Breast epithelium (tissue), 4 donors: ENCODE measurements around the gene LGALS7. TPM values are rescaled to one million over a fixed set of nuclear protein-coding genes. Genes with fewer than 3 reads are reported as not detected.
"Not testable (repeated sequence)": the region's sequence is repeated elsewhere in the genome, so short reads cannot be mapped to it uniquely, and the experiment has no call there.

Experiments
- DNase-seq, 2 donors: peaks; one replicate each; pipeline ENCODE4 v3.0.0-alpha.2; 2019; ENCODE audit warnings: low spot score in 2 of 2
- H3K27ac ChIP-seq, 2 donors: fragments of 200-600 bp; sonication (generic) in 1 of 2; one replicate each; pipeline ENCODE4 v1.5.1; 2016 to 2019; ENCODE audit warnings: mild to moderate bottlenecking in 1 of 2
- H3K27me3 ChIP-seq, 2 donors: fragments of 200-600 bp; sonication (generic) in 1 of 2; one replicate each; pipeline versions ENCODE4 v1.5.1 to v1.6.0; 2017 to 2019; ENCODE audit warnings: control low read depth in 1 of 2, mild to moderate bottlenecking in 1 of 2
- H3K36me3 ChIP-seq: fragments of 200-600 bp; one replicate; pipeline ENCODE4 v1.5.1; 2019
- H3K4me1 ChIP-seq, 2 donors: fragments of 200-600 bp; sonication (generic); one replicate each; pipeline ENCODE4 v1.5.1; 2016 to 2019; ENCODE audit warnings: control low read depth in 1 of 2
- H3K4me3 ChIP-seq, 3 donors: fragments of 200-600 bp; sonication (generic); 1 replicate in 2 of 3; 2 replicates in 1 of 3; pipeline ENCODE4 v1.5.1; 2016 to 2019; ENCODE audit warnings: mild to moderate bottlenecking in 3 of 3, moderate library complexity in 2 of 3
- H3K9me3 ChIP-seq, 2 donors: fragments of 200-600 bp; sonication (generic) in 1 of 2; one replicate each; pipeline ENCODE4 v1.5.1; 2016 to 2019; ENCODE audit warnings: control low read depth in 1 of 2
- CTCF ChIP-seq, 3 donors: fragments of 450-650 bp; IDR thresholded peaks; one replicate each; pipeline ENCODE4 v1.5.1; 2016 to 2017; ENCODE audit warnings: antibody characterized with exemption in 3 of 3, mild to moderate bottlenecking in 3 of 3, moderate library complexity in 3 of 3
- POLR2A ChIP-seq: fragments of 450-650 bp; IDR thresholded peaks from one replicate; pipeline ENCODE4 v1.6.1; 2016; ENCODE audit warnings: antibody characterized with exemption, mild to moderate bottlenecking, moderate library complexity
- POLR2AphosphoS5 ChIP-seq, 3 donors: sonication (generic); formaldehyde crosslinking; IDR thresholded peaks; one replicate each; pipeline ENCODE4 v1.6.1; 2017; ENCODE audit warnings: antibody characterized with exemption in 3 of 3
- intact Hi-C: fragments of 100-400 bp; cut with DNase I; formaldehyde crosslinking; loops from one replicate; pipeline ENCODE4 v1.15.1; 2023; ENCODE audit warnings: low total_unique reads
- total RNA-seq, 3 donors: library from RNA; depleted of rRNA; stranded (reverse); fragments of >200 nt; gene quantifications; one replicate each; pipeline ENCODE4 v1.1.0, GENCODE V29; 2016

Gene LGALS7
- total RNA-seq, 3 donors from 2014 or later: 1.5 TPM; not detected in 2

- H3K4me3 ChIP-seq: no peak overlapping the region
- no peaks in the 10 kb centered on the region for H3K36me3 ChIP-seq
- H3K27ac ChIP-seq: no peak overlapping the region
- intact Hi-C loops: no loop called here
- H3K9me3 ChIP-seq: no peaks in the 10 kb centered on the region
- H3K27me3 ChIP-seq: no peaks in the 10 kb centered on the region
- no peaks in the 10 kb centered on the region for H3K4me1 ChIP-seq
- TF ChIP-seq POLR2A: no peak
- no peak for TF ChIP-seq CTCF (IDR thresholded peaks at IDR 0.05)
- no peak for TF ChIP-seq POLR2AphosphoS5 (IDR thresholded peaks at IDR 0.05)
- DNase-seq: no peak
Measured at GRCh38 chr19:38781058-38781457, 7.7 kb upstream of the LGALS7 start.

GRCh38 chr19:38780443-38780842 lies 7.1 kb upstream of the LGALS7 start:
- no peaks in the 10 kb centered on the region for H3K4me1 ChIP-seq
- no peak for DNase-seq
- no peaks in the 10 kb centered on the region for H3K9me3 ChIP-seq
- H3K27ac ChIP-seq: no peak overlapping the region
- H3K36me3 ChIP-seq: no peaks in the 10 kb centered on the region
- intact Hi-C loops: no loop called here
- H3K27me3 ChIP-seq: no peaks in the 10 kb centered on the region
- H3K4me3 ChIP-seq: no peak overlapping the region
- TF ChIP-seq POLR2A (no peak), CTCF (IDR thresholded peaks at IDR 0.05) (no peak), POLR2AphosphoS5 (IDR thresholded peaks at IDR 0.05) (no peak)

GRCh38 chr19:38778733-38779132 lies 5.4 kb upstream of the LGALS7 start:
- no peaks in the 10 kb centered on the region for H3K9me3 ChIP-seq
- TF ChIP-seq POLR2AphosphoS5 (IDR thresholded peaks at IDR 0.05) (no peak), CTCF (IDR thresholded peaks at IDR 0.05) (no peak), POLR2A (no peak)
- no peak overlapping the region for H3K4me3 ChIP-seq
- no peaks in the 10 kb centered on the region for H3K36me3 ChIP-seq
- H3K4me1 ChIP-seq: no peaks in the 10 kb centered on the region
- DNase-seq: no peak
- no peaks in the 10 kb centered on the region for H3K27me3 ChIP-seq
- intact Hi-C loops: no loop called here
- no peak overlapping the region for H3K27ac ChIP-seq

- H3K27ac ChIP-seq: no peak overlapping the region
Measured at GRCh38 chr19:38774181-38774950, 1.0 kb upstream of the LGALS7 start.

GRCh38 chr19:38771569-38771968 lies 1.7 kb downstream of the LGALS7 start:
- intact Hi-C loops, H3K27ac ChIP-seq, H3K27me3 ChIP-seq, DNase-seq, H3K4me3 ChIP-seq, H3K36me3 ChIP-seq, H3K4me1 ChIP-seq, H3K9me3 ChIP-seq: not testable (repeated sequence)

More at GRCh38 chr19:38774181-38774950, 1.0 kb upstream of the LGALS7 start:
- DNase-seq: no peak
- Histone ChIP-seq H3K36me3 (no peaks in the 10 kb centered on the region), H3K27me3 (no peaks in the 10 kb centered on the region), H3K9me3 (no peaks in the 10 kb centered on the region), H3K4me1 (peaks cover 0 to 3% of the 10 kb centered on the region in 2 donors), H3K4me3 (no peak overlapping the region)
- no peak for TF ChIP-seq POLR2AphosphoS5 (IDR thresholded peaks at IDR 0.05)
- TF ChIP-seq POLR2A: no peak
- TF ChIP-seq CTCF (IDR thresholded peaks at IDR 0.05): no peak
- intact Hi-C loops: no loop called here

- DNase-seq, H3K9me3 ChIP-seq, H3K36me3 ChIP-seq, H3K27ac ChIP-seq, H3K27me3 ChIP-seq, H3K4me3 ChIP-seq, H3K4me1 ChIP-seq, intact Hi-C loops: not testable (repeated sequence)
Measured at GRCh38 chr19:38770949-38771275, 2.4 kb downstream of the LGALS7 start.

GRCh38 chr19:38770228-38770948 lies 2.9 kb downstream of the LGALS7 start:
- intact Hi-C loops: not testable (repeated sequence)
- Histone ChIP-seq H3K4me3 (peak overlapping the region; percentile 11 to 66 (median 46)), H3K27ac (peak overlapping the region; percentile 62 to 91)

More at GRCh38 chr19:38770228-38770948, 2.9 kb downstream of the LGALS7 start:
- H3K36me3 ChIP-seq, H3K9me3 ChIP-seq, DNase-seq, H3K27me3 ChIP-seq, H3K4me1 ChIP-seq: not testable (repeated sequence)
